K562 (cell line): ENCODE measurements around the gene PHACTR3. TPM values are rescaled to one million over a fixed set of nuclear protein-coding genes. Genes with fewer than 3 reads are reported as not detected.

ENCODE experiments used
- ATAC-seq: fragments of 200-7000 bp; cut with Tn5 transposase; 3 replicates; pipeline ENCODE4 v1.9.1; 2020; ENCODE audit warnings: moderate library complexity
- BruUV-seq: library from RNA; stranded (reverse); fragments of 400-500 nt; replicated peaks from 2 replicates; lab custom pipeline; 2021; lab: Mats Ljungman, UMichigan
- CTCF ChIA-PET: fragments of 300-600 bp; formaldehyde crosslinking; extraction: SDS; loops from one replicate; lab custom pipeline; 2021; ENCODE audit warnings: low intra/inter-chr PET ratio; lab: Yijun Ruan, JAX
- POLR2A ChIA-PET: fragments of 300-600, 350-650 bp; sonication (Branson Sonifier 250); formaldehyde crosslinking; extraction: SDS; loops from one replicate; lab custom pipeline; 2021; ENCODE audit warnings: antibody characterized with exemption, inconsistent platforms; lab: Yijun Ruan, JAX
- DNase-seq, 4 experiments: peaks; one replicate each; pipeline versions ENCODE4 v3.0.0 to v3.0.0-alpha.2; 2011 to 2018; ENCODE audit warnings: low spot score in 3 of 4, mixed read lengths in 3 of 4; ENCODE audit errors: extremely low read depth in 1 of 4
- FAIRE-seq: peaks from 2 replicates; lab custom pipeline; 2011; peaks lifted over from hg19 to GRCh38; lab: Jason Lieb, UNC
- H2AFZ ChIP-seq: 2 replicates; pipeline ENCODE4 v1.6.0; 2011; ENCODE audit warnings: low read depth, low read length, control low read depth, inconsistent platforms
- H3K27ac ChIP-seq: fragments of 200-600 bp; 3 replicates; pipeline ENCODE4 v1.8.0; 2011; ENCODE audit warnings: low read depth, mild to moderate bottlenecking, control low read depth, inconsistent platforms, low read length, moderate library complexity, mixed read lengths; ENCODE audit errors: extremely low read depth
- H3K27me3 ChIP-seq, 2 experiments: fragments of 300-600 bp in 1 of 2; 2 replicates in 1 of 2; 3 replicates in 1 of 2; pipeline versions ENCODE4 v1.6.0 to v1.8.0; 2011; ENCODE audit warnings: inconsistent platforms in 2 of 2, low read length in 2 of 2, mild to moderate bottlenecking in 1 of 2, mixed read lengths in 1 of 2, moderate library complexity in 1 of 2; ENCODE audit not compliant: control insufficient read depth in 2 of 2, insufficient read depth in 2 of 2
- H3K36me3 ChIP-seq: fragments of 300-600 bp; 3 replicates; pipeline ENCODE4 v1.8.0; 2011; ENCODE audit warnings: mild to moderate bottlenecking, low read length, inconsistent platforms; ENCODE audit not compliant: control insufficient read depth, insufficient read depth
- H3K4me1 ChIP-seq, 2 experiments: fragments of 200-600 bp in 1 of 2; replicated peaks in 1 of 2; 2 replicates in 1 of 2; 3 replicates in 1 of 2; pipeline versions ENCODE4 v1.5.1 to v1.8.0; 2011; ENCODE audit warnings: inconsistent platforms in 2 of 2, low read length in 2 of 2, mild to moderate bottlenecking in 1 of 2, mixed read lengths in 1 of 2, moderate library complexity in 1 of 2; ENCODE audit not compliant: control insufficient read depth in 2 of 2, insufficient read depth in 2 of 2
- H3K4me2 ChIP-seq: 2 replicates; pipeline ENCODE4 v1.6.1; 2011; ENCODE audit warnings: low read length, control low read depth, inconsistent platforms, mixed read lengths; ENCODE audit not compliant: insufficient read depth
- H3K4me3 ChIP-seq: fragments of 200-600 bp; sonication (generic), shearing (Covaris generic); 2 replicates; pipeline ENCODE4 v1.5.1; 2016; ENCODE audit warnings: control low read depth, inconsistent platforms
- H3K79me2 ChIP-seq: fragments of 200-600 bp; 3 replicates; pipeline ENCODE4 v1.8.0; 2011; ENCODE audit warnings: low read length, inconsistent platforms; ENCODE audit not compliant: control insufficient read depth, insufficient read depth
- H3K9ac ChIP-seq, 2 experiments: 2 replicates each; pipeline versions ENCODE4 v1.6.0 to v1.6.1; 2011; ENCODE audit warnings: low read depth in 2 of 2, low read length in 2 of 2, control low read depth in 1 of 2, inconsistent platforms in 1 of 2, mild to moderate bottlenecking in 1 of 2, mixed read lengths in 1 of 2; ENCODE audit not compliant: insufficient read depth in 1 of 2
- H3K9me1 ChIP-seq: one replicate; pipeline ENCODE4 v1.6.0; 2011; ENCODE audit warnings: inconsistent platforms, mild to moderate bottlenecking, low read length, moderate library complexity; ENCODE audit not compliant: control insufficient read depth, insufficient read depth
- H3K9me3 ChIP-seq: replicated peaks from 2 replicates; pipeline ENCODE4 v1.5.1; 2011; ENCODE audit warnings: low read depth, low read length, inconsistent platforms; ENCODE audit not compliant: control insufficient read depth, insufficient read depth
- H4K20me1 ChIP-seq: replicated peaks from 2 replicates; pipeline ENCODE4 v1.6.1; 2011; ENCODE audit warnings: low read length, inconsistent platforms, mixed read lengths; ENCODE audit not compliant: control insufficient read depth, insufficient read depth
- FUS ChIP-seq: fragments of 200-400 bp; formaldehyde crosslinking; optimal IDR thresholded peaks from 2 replicates; pipeline ENCODE3; 2017; ENCODE audit warnings: low read depth, low read length
- MAFG ChIP-seq: fragments of 450-650 bp; conservative IDR thresholded peaks from 2 replicates; pipeline ENCODE4 v1.6.1; 2016; ENCODE audit warnings: missing genetic modification characterization, missing compliant biosample characterization
- MYBL2 ChIP-seq, 2 experiments: fragments of 450-650 bp in 1 of 2; sonication (generic) in 1 of 2; formaldehyde crosslinking in 1 of 2; IDR thresholded peaks; 2 replicates each; pipeline versions ENCODE4 v1.6.1 to v1.8.1; 2017 to 2022; ENCODE audit warnings: borderline replicate concordance in 1 of 2, inconsistent platforms in 1 of 2, low read depth in 1 of 2, mild to moderate bottlenecking in 1 of 2, missing genetic modification reagents in 1 of 2, moderate library complexity in 1 of 2
- NR4A1 ChIP-seq, 2 experiments: fragments of 250-450 bp in 1 of 2; fragments of 450-650 bp in 1 of 2; sonication (Bioruptor Pico) in 1 of 2; IDR thresholded peaks; 2 replicates each; pipeline versions ENCODE4 v1.4.0 to v1.6.1; 2016 to 2020; ENCODE audit warnings: mild to moderate bottlenecking in 2 of 2, missing compliant biosample characterization in 1 of 2, missing genetic modification characterization in 1 of 2, moderate library complexity in 1 of 2
- THAP7 ChIP-seq: fragments of 250-450 bp; sonication (Bioruptor Pico); IDR thresholded peaks from 2 replicates; pipeline ENCODE4 v1.5.0; 2021
- THRB ChIP-seq: fragments of 450-650 bp; formaldehyde crosslinking; conservative IDR thresholded peaks from 2 replicates; pipeline ENCODE4 v1.4.0; 2022; ENCODE audit warnings: mild to moderate bottlenecking, missing genetic modification characterization
- ZBTB33 ChIP-seq: sonication (generic); formaldehyde crosslinking; IDR thresholded peaks from 2 replicates; pipeline ENCODE4 v1.8.1; 2023; ENCODE audit warnings: mild to moderate bottlenecking, missing genetic modification reagents
- ZBTB7A ChIP-seq: IDR thresholded peaks from 2 replicates; pipeline ENCODE4 v1.6.1; 2011; ENCODE audit warnings: low read depth, mild to moderate bottlenecking, low read length, moderate library complexity, borderline replicate concordance; ENCODE audit not compliant: control insufficient read depth
- WGBS: fragments of 100-300 bp; shearing (Covaris generic); methylation state at CpG from one replicate; pipeline ENCODE4 v1.1.6; 2016; ENCODE audit warnings: low coverage, mixed read lengths; ENCODE audit not compliant: insufficient coverage; ENCODE audit errors: missing lambda C conversion rate; 5-methylcytosine and 5-hydroxymethylcytosine counted together
- in situ Hi-C: fragments of 300-500 bp; cut with MboI; formaldehyde crosslinking; loops from 4 replicates; pipeline ENCODE4 v1.15.0; 2018; ENCODE audit warnings: inconsistent platforms, mixed read lengths
- intact Hi-C: fragments of 100-400 bp; cut with micrococcal nuclease; formaldehyde crosslinking; loops from 2 replicates; pipeline ENCODE4 v1.14.2; 2022
- polyA plus RNA-seq, 8 experiments: library from polyadenylated mRNA; depleted of rRNA in 4 of 8; stranded (reverse) in 5 of 8; unstranded in 3 of 8; fragments of >200 nt; fragmentation: Nextera tagmentation in 2 of 8; fragmentation: Illumina TruSeq in 1 of 8; extraction: Ambion mirVana in 2 of 8; extraction: Trizol in 1 of 8; gene quantifications; 2 replicates each; pipeline versions ENCODE4 v1.2.1 to v1.2.3, GENCODE V29; 2011 to 2014; ENCODE audit warnings: inconsistent platforms in 1 of 8, missing spikeins in 1 of 8
- total RNA-seq, 7 experiments: library from RNA; depleted of rRNA in 6 of 7; stranded (reverse); fragments of >200 nt in 6 of 7; fragmentation: Illumina TruSeq in 2 of 7; extraction: Trizol in 2 of 7; gene quantifications; 2 replicates each; pipeline versions ENCODE4 v1.2.1 to v1.2.3, GENCODE V29; 2011 to 2021; ENCODE audit warnings: low replicate concordance in 1 of 7

Gene PHACTR3
- total and polyA plus RNA-seq, 9 of the 15 experiments (the other 6 are each of a cell fraction or from before 2014, with no cell fraction given): not detected

- no peak overlapping the region for H3K4me3 ChIP-seq
- H3K9ac ChIP-seq: no peak overlapping the region
- H2AFZ ChIP-seq: no peak overlapping the region
- 0% methylated on average over 9 of the region's 9 CpGs for WGBS
- H3K9me3 ChIP-seq: no peaks in the 10 kb centered on the region
- no peak overlapping the region for H3K4me2 ChIP-seq
- H3K36me3 ChIP-seq: no peaks in the 10 kb centered on the region
- H3K4me1 ChIP-seq: no peaks in the 10 kb centered on the region
- ChIA-PET POLR2A (interaction anchor here (1.2 kb wide), 1 partner anchor 28 kb away, joined by 3 read pairs; no protein-coding TSS in a partner anchor), CTCF (no interaction called here)
- no peaks in the 10 kb centered on the region for H3K79me2 ChIP-seq
- ATAC-seq (no peak), FAIRE-seq (no peak), DNase-seq (no peak)
- H3K9me1 ChIP-seq: peaks cover 4% of the 10 kb centered on the region
- in situ Hi-C loops: no loop called here
- no TSS peak for BruUV-seq
- H3K27ac ChIP-seq: no peak overlapping the region
- no peaks in the 10 kb centered on the region for H4K20me1 ChIP-seq
- intact Hi-C loops: no loop called here
- peaks cover 3 to 10% of the 10 kb centered on the region in 2 experiments; a peak in 2 of 5 replicates for H3K27me3 ChIP-seq
- no peak for TF ChIP-seq THAP7 (CRISPR knock-in tag)
- TF ChIP-seq NR4A1 (CRISPR knock-in tag; IDR thresholded peaks at IDR 0.05): no peak
- TF ChIP-seq NR4A1 (tag; IDR thresholded peaks at IDR 0.05): no peak
- TF ChIP-seq MYBL2 (IDR thresholded peaks at IDR 0.05; ENCODE audit: low read depth): no peak
- no peak for TF ChIP-seq MYBL2 (CRISPR knock-in tag; IDR thresholded peaks at IDR 0.05; ENCODE audit: borderline replicate concordance)
- no peak for TF ChIP-seq THRB (CRISPR knock-in tag)
- TF ChIP-seq MAFG (tag): no peak
- no peak for TF ChIP-seq FUS
- TF ChIP-seq ZBTB7A: no peak
- no peak for TF ChIP-seq ZBTB33 (CRISPR knock-in tag)
Observed at GRCh38 chr20:59684685-59685242, 80.4 kb downstream of the PHACTR3 start.
